ENCODE data around the gene AOAH.

Gene AOAH

GRCh38 chr7:36620166-36620708 lies 104.1 kb downstream of the AOAH start:
- no peaks in the 10 kb centered on the region for H3K9me3 ChIP-seq (ENCODE audit: control extremely low read depth in 1 of 5, control insufficient read depth in 4 of 5, insufficient read depth in 2 of 5, low read depth in 1 of 5, low read length in 4 of 5)
- POLR2A ChIA-PET: no interaction called here
- H3K4me1 ChIP-seq (ENCODE audit: control extremely low read depth in 1 of 4, control insufficient read depth in 4 of 4, insufficient read depth in 4 of 4, low read length in 3 of 4): peaks cover 15 to 40% (median 32%) of the 10 kb centered on the region in 4 experiments
- peaks cover 0 to 7% (median 0%) of the 10 kb centered on the region in 4 experiments for H3K36me3 ChIP-seq (ENCODE audit: control insufficient read depth in 4 of 4, insufficient read depth in 4 of 4, low read length in 3 of 4)
- no peak overlapping the region for H3K27ac ChIP-seq (ENCODE audit: insufficient read depth in 1 of 2, low read depth in 1 of 2, low read length in 2 of 2, poor library complexity in 1 of 2, severe bottlenecking in 2 of 2)
- no peak for DNase-seq
- WGBS (ENCODE audit: insufficient coverage): 83% methylated on average over 1 of the region's 4 CpGs
- H3K27me3 ChIP-seq (replicated peaks in 2 of 5; ENCODE audit: control insufficient read depth in 4 of 5, insufficient read depth in 5 of 5, low read length in 4 of 5): no peaks in the 10 kb centered on the region
- CTCF ChIA-PET: interaction anchor here (1.9 to 2.8 kb wide), 3 partner anchors 10 to 16 kb away, joined by 7 to 8 read pairs (median 7); no protein-coding TSS in a partner anchor
- H3K4me3 ChIP-seq (ENCODE audit: control insufficient read depth in 1 of 7, extremely low read depth in 1 of 7, insufficient read depth in 4 of 7, low read depth in 2 of 7, low read length in 6 of 7): no peak overlapping the region

GRCh38 chr7:36617408-36617807 lies 106.9 kb downstream of the AOAH start:
- Histone ChIP-seq H3K4me1 (ENCODE audit: control extremely low read depth in 1 of 4, control insufficient read depth in 4 of 4, insufficient read depth in 4 of 4, low read length in 3 of 4) (peaks cover 20 to 42% (median 31%) of the 10 kb centered on the region in 4 experiments), H3K9me3 (ENCODE audit: control extremely low read depth in 1 of 5, control insufficient read depth in 4 of 5, insufficient read depth in 2 of 5, low read depth in 1 of 5, low read length in 4 of 5) (no peaks in the 10 kb centered on the region), H3K4me3 (ENCODE audit: control insufficient read depth in 1 of 7, extremely low read depth in 1 of 7, insufficient read depth in 4 of 7, low read depth in 2 of 7, low read length in 6 of 7) (no peak overlapping the region), H3K27ac (ENCODE audit: insufficient read depth in 1 of 2, low read depth in 1 of 2, low read length in 2 of 2, poor library complexity in 1 of 2, severe bottlenecking in 2 of 2) (no peak overlapping the region), H3K27me3 (replicated peaks in 2 of 5; ENCODE audit: control insufficient read depth in 4 of 5, insufficient read depth in 5 of 5, low read length in 4 of 5) (no peaks in the 10 kb centered on the region), H3K36me3 (ENCODE audit: control insufficient read depth in 4 of 4, insufficient read depth in 4 of 4, low read length in 3 of 4) (peaks cover 0 to 7% (median 0%) of the 10 kb centered on the region in 4 experiments)
- 100% methylated on average over 1 of the region's 1 CpG for WGBS (ENCODE audit: insufficient coverage)
- ChIA-PET CTCF (no interaction called here), POLR2A (no interaction called here)
- DNase-seq: no peak

- peaks cover 17 to 32% (median 26%) of the 10 kb centered on the region in 4 experiments for H3K4me1 ChIP-seq (ENCODE audit: control extremely low read depth in 1 of 4, control insufficient read depth in 4 of 4, insufficient read depth in 4 of 4, low read length in 3 of 4)
- H3K9me3 ChIP-seq (ENCODE audit: control extremely low read depth in 1 of 5, control insufficient read depth in 4 of 5, insufficient read depth in 2 of 5, low read depth in 1 of 5, low read length in 4 of 5): no peaks in the 10 kb centered on the region
- POLR2A ChIA-PET: interaction anchor here (0.5 kb wide), 1 partner anchor 68 kb away, joined by 3 read pairs; no protein-coding TSS in a partner anchor
- no peak overlapping the region for H3K27ac ChIP-seq (ENCODE audit: insufficient read depth in 1 of 2, low read depth in 1 of 2, low read length in 2 of 2, poor library complexity in 1 of 2, severe bottlenecking in 2 of 2)
- no peaks in the 10 kb centered on the region for H3K27me3 ChIP-seq (replicated peaks in 2 of 5; ENCODE audit: control insufficient read depth in 4 of 5, insufficient read depth in 5 of 5, low read length in 4 of 5)
- CTCF ChIA-PET: interaction anchor here (1.4 to 1.6 kb wide), 2 partner anchors 8 to 23 kb away, joined by 3 to 6 read pairs; no protein-coding TSS in a partner anchor
- DNase-seq: no peak
- peaks cover 0 to 7% (median 0%) of the 10 kb centered on the region in 4 experiments for H3K36me3 ChIP-seq (ENCODE audit: control insufficient read depth in 4 of 4, insufficient read depth in 4 of 4, low read length in 3 of 4)
- no peak overlapping the region for H3K4me3 ChIP-seq (ENCODE audit: control insufficient read depth in 1 of 7, extremely low read depth in 1 of 7, insufficient read depth in 4 of 7, low read depth in 2 of 7, low read length in 6 of 7)
- 93% methylated on average over 10 of the region's 10 CpGs for WGBS (ENCODE audit: insufficient coverage)
Measured at GRCh38 chr7:36615852-36616540, 108.3 kb downstream of the AOAH start.

GRCh38 chr7:36614959-36615358 lies 109.3 kb downstream of the AOAH start:
- no peaks in the 10 kb centered on the region for H3K27me3 ChIP-seq (replicated peaks in 2 of 5; ENCODE audit: control insufficient read depth in 4 of 5, insufficient read depth in 5 of 5, low read length in 4 of 5)
- ChIA-PET CTCF (interaction anchor here (1.4 kb wide), 1 partner anchor 9 kb away, joined by 3 read pairs; no protein-coding TSS in a partner anchor), POLR2A (no interaction called here)
- no peak for DNase-seq
- H3K9me3 ChIP-seq (ENCODE audit: control extremely low read depth in 1 of 5, control insufficient read depth in 4 of 5, insufficient read depth in 2 of 5, low read depth in 1 of 5, low read length in 4 of 5): no peaks in the 10 kb centered on the region
- WGBS (ENCODE audit: insufficient coverage): no CpG with 5 or more reads among the region's 2 CpGs
- H3K27ac ChIP-seq (ENCODE audit: insufficient read depth in 1 of 2, low read depth in 1 of 2, low read length in 2 of 2, poor library complexity in 1 of 2, severe bottlenecking in 2 of 2): no peak overlapping the region
- peaks cover 15 to 29% (median 25%) of the 10 kb centered on the region in 4 experiments for H3K4me1 ChIP-seq (ENCODE audit: control extremely low read depth in 1 of 4, control insufficient read depth in 4 of 4, insufficient read depth in 4 of 4, low read length in 3 of 4)
- peaks cover 0 to 7% (median 0%) of the 10 kb centered on the region in 4 experiments for H3K36me3 ChIP-seq (ENCODE audit: control insufficient read depth in 4 of 4, insufficient read depth in 4 of 4, low read length in 3 of 4)
- no peak overlapping the region for H3K4me3 ChIP-seq (ENCODE audit: control insufficient read depth in 1 of 7, extremely low read depth in 1 of 7, insufficient read depth in 4 of 7, low read depth in 2 of 7, low read length in 6 of 7)

GRCh38 chr7:36613031-36613614 lies 111.2 kb downstream of the AOAH start:
- peak overlapping the region in 1 of 7 experiments; percentile 42 for H3K4me3 ChIP-seq (ENCODE audit: control insufficient read depth in 1 of 7, extremely low read depth in 1 of 7, insufficient read depth in 4 of 7, low read depth in 2 of 7, low read length in 6 of 7)
- H3K4me1 ChIP-seq (ENCODE audit: control extremely low read depth in 1 of 4, control insufficient read depth in 4 of 4, insufficient read depth in 4 of 4, low read length in 3 of 4): peaks cover 15 to 29% (median 25%) of the 10 kb centered on the region in 4 experiments
- 0% methylated on average over 1 of the region's 4 CpGs for WGBS (ENCODE audit: insufficient coverage)
- H3K27ac ChIP-seq (ENCODE audit: insufficient read depth in 1 of 2, low read depth in 1 of 2, low read length in 2 of 2, poor library complexity in 1 of 2, severe bottlenecking in 2 of 2): peak overlapping the region in 1 of 2 experiments; percentile 39
- ChIA-PET CTCF (interaction anchor here (0.6 to 1.0 kb wide), 2 partner anchors 10 to 128 kb away, joined by 3 read pairs; no protein-coding TSS in a partner anchor), POLR2A (interaction anchor here (0.7 kb wide), 1 partner anchor 356 kb away, joined by 3 read pairs; no protein-coding TSS in a partner anchor)
- peaks cover 0 to 3% (median 0%) of the 10 kb centered on the region in 4 experiments for H3K36me3 ChIP-seq (ENCODE audit: control insufficient read depth in 4 of 4, insufficient read depth in 4 of 4, low read length in 3 of 4)
- DNase-seq: peak in 2 of 3 donors; percentile 56 to 65
- no peaks in the 10 kb centered on the region for H3K27me3 ChIP-seq (replicated peaks in 2 of 5; ENCODE audit: control insufficient read depth in 4 of 5, insufficient read depth in 5 of 5, low read length in 4 of 5)
- no peaks in the 10 kb centered on the region for H3K9me3 ChIP-seq (ENCODE audit: control extremely low read depth in 1 of 5, control insufficient read depth in 4 of 5, insufficient read depth in 2 of 5, low read depth in 1 of 5, low read length in 4 of 5)

- no peak overlapping the region for H3K27ac ChIP-seq (ENCODE audit: insufficient read depth in 1 of 2, low read depth in 1 of 2, low read length in 2 of 2, poor library complexity in 1 of 2, severe bottlenecking in 2 of 2)
- ChIA-PET CTCF (interaction anchor here (0.5 to 1.5 kb wide), 2 partner anchors 11 to 162 kb away, joined by 3 to 4 read pairs; no protein-coding TSS in a partner anchor), POLR2A (no interaction called here)
- no peaks in the 10 kb centered on the region for H3K36me3 ChIP-seq (ENCODE audit: control insufficient read depth in 4 of 4, insufficient read depth in 4 of 4, low read length in 3 of 4)
- WGBS (ENCODE audit: insufficient coverage): 93% methylated on average over 4 of the region's 6 CpGs
- no peak overlapping the region for H3K4me3 ChIP-seq (ENCODE audit: control insufficient read depth in 1 of 7, extremely low read depth in 1 of 7, insufficient read depth in 4 of 7, low read depth in 2 of 7, low read length in 6 of 7)
- peaks cover 15 to 38% (median 26%) of the 10 kb centered on the region in 4 experiments for H3K4me1 ChIP-seq (ENCODE audit: control extremely low read depth in 1 of 4, control insufficient read depth in 4 of 4, insufficient read depth in 4 of 4, low read length in 3 of 4)
- no peak for DNase-seq
- H3K27me3 ChIP-seq (replicated peaks in 2 of 5; ENCODE audit: control insufficient read depth in 4 of 5, insufficient read depth in 5 of 5, low read length in 4 of 5): no peaks in the 10 kb centered on the region
- H3K9me3 ChIP-seq (ENCODE audit: control extremely low read depth in 1 of 5, control insufficient read depth in 4 of 5, insufficient read depth in 2 of 5, low read depth in 1 of 5, low read length in 4 of 5): no peaks in the 10 kb centered on the region
Measured at GRCh38 chr7:36611703-36612102, 112.6 kb downstream of the AOAH start.
